Medulla oblongata (tissue), 1 donor: ENCODE data around the gene IL17C.
"Not testable (repeated sequence)": the region's sequence is repeated elsewhere in the genome, so short reads cannot be mapped to it uniquely, and the experiment has no call there.

ENCODE experiments used
- DNase-seq: peaks from one replicate; pipeline ENCODE4 v3.0.0-alpha.2; 2015; ENCODE audit errors: extremely low spot score

Gene IL17C

DNA sequence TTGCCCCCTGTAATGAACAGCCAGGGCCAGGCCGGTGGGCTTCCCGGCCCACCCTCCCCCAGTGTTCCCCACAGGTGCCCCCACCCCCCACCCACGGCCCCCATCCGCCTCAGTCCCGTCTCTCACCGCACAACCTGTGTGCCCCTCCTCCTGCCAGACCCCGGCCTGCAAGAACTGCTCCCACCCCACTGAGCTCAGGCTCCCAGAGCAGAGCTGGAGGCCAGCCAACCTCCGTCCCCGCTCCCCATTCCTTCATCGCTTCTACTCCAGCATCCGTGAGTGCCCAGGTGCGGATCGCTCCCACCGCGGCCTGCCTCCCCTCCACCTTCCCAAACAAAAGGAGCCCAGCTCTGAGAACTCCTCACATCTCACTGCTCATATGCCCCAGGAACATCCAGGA, 20.3 kb downstream of the IL17C start:
- no peak for DNase-seq

- DNase-seq, result no peak
Measured at GRCh38 chr16:88659160-88659559, 20.8 kb downstream of the IL17C start.

GRCh38 chr16:88661468-88661867, 23.1 kb downstream of the IL17C start:
- DNase-seq, result no peak

DNA sequence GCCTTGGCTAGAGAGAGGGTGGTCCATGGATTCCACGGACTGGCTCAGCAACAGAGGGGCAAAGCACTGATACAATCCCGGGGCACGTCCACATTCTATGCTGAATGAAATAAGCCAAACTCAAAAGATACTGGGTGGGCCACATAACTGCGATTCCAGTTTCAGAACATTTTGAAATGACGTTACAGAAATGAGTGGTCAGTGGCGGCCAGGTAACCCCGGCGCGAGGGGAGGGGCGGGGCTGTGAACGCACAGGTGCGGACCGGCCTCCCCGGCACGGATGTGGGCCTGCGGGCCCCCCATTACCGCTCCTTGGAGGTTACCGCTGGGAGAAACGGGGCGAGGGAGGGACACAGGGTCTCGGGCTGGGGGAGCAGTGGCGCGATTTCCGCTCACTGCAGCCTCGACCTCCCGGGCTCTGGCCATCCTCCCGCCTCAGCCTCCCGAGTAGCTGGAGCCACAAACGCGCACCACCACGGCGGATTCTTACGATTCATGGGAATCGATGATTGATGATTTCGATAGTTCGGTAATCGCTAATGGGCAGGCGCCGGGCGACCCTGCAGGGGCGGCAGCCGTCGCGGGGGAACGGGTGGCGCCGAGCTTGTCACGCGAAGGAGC, 24.0 kb downstream of the IL17C start:
- no peak for DNase-seq

- peak; percentile 98 for DNase-seq
Measured at GRCh38 chr16:88662843-88663606, 24.7 kb downstream of the IL17C start, which contains the start of gene MVD. Gene MVD (minus strand): TSS chr16:88663091. CDS start chr16:88663080, 11 bp downstream.

DNA sequence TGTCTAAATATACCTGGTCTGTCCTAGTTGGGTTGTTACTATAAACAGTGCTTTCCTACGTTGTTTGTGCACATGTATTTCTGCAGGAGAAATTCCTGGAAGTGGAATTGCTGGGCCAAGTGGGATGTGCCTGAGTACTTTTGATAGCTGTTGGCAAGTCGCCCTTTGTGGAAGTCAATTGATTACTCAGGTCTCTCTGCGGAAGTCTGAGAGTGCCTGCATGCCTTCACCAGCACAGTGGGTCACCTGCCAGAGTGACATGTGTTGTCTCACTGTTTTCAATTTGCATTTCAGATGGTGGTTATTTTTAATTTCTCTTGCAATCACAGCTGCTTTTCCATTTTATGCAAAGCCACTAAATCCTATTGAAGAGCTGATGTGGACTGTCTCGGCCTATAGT, 26.8 kb downstream of the IL17C start:
- no peak for DNase-seq

DNA sequence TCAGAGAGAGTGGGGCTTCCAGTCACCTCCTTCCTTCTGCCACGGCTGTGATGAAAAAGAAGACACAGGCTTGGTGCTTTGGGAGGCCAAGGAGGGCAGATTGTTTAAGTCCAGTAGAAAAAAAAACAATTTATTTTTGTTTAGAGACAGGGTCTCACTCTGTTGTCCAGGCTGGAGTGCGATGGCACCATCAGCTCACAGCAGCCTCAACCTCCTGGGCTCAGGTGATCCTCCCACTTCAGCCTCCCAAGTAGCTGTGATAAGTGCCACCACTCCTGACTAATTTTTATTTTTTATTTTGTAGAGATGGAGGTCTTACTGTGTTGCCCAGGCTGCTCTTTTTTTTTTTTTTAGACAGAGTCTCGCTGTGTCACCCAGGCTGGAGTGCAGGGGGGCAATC, 27.2 kb downstream of the IL17C start:
- DNase-seq, result no peak

GRCh38 chr16:88667461-88667860, 29.1 kb downstream of the IL17C start:
- DNase-seq, result no peak

- not testable (repeated sequence) for DNase-seq
Measured at GRCh38 chr16:88669493-88669892, 31.1 kb downstream of the IL17C start.

- no peak for DNase-seq
Measured at GRCh38 chr16:88669980-88670379, 31.6 kb downstream of the IL17C start.

- DNase-seq, result no peak
Measured at GRCh38 chr16:88671806-88672205, 33.4 kb downstream of the IL17C start.

DNA sequence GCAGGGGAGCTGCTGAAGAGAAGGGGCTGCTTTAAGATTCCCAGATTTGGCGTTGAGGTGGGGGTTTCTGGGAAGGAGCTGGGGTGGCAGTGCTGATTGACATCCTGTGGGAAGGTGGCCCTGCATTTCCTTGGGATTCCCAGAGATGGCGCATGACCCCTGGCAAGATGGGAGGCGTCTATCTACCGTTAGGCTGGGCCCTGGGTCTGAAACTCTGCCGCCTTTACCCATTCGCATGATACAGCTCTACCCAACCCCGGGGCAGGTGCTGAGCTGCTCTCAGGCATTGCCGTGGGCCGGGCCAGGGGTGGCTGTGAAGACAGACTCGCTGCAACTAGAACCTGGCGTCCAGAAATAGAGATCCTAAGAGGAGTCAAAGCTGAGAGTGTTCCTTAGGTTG, 34.4 kb downstream of the IL17C start:
- no peak for DNase-seq

GRCh38 chr16:88673716-88674379, 35.5 kb downstream of the IL17C start:
- no peak for DNase-seq

DNA sequence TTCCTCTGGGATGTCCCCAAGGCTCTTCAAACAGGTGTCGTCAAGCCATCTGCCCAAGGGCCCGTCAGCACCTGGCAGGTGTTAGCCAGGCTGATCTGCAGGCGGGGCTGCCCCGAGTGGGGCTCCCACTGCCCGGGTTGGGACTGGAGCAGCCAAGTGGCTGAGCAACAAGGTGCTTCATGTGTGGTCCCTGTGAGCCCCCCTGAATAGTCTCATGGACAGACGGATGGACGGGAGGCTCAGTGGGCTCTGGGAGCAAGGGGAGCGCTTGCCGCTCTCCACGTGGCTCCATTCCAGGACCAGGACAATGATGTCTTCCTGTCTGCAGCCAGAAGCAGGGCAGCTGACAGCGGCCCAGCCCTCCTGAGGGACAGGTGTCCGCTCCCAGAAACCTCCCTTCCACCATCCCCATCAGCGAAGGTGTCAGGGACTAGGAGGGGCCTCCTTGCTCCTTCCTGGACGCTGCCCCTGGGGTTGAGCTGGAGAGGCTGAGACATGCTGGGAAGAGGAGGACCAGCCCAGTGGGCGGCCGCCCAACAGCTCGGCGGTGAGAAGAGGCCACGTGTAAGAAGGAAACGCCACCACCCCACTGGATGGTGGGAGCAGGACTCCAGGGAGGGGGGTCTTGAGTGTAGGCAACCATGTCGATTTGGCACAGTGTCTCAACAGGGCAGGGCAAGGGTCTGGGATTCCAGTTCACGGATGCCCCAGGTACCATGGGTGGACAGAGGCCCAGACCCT, 38.3 kb downstream of the IL17C start:
- DNase-seq, result no peak

GRCh38 chr16:88677721-88678120, 39.3 kb downstream of the IL17C start:
- no peak for DNase-seq

DNA sequence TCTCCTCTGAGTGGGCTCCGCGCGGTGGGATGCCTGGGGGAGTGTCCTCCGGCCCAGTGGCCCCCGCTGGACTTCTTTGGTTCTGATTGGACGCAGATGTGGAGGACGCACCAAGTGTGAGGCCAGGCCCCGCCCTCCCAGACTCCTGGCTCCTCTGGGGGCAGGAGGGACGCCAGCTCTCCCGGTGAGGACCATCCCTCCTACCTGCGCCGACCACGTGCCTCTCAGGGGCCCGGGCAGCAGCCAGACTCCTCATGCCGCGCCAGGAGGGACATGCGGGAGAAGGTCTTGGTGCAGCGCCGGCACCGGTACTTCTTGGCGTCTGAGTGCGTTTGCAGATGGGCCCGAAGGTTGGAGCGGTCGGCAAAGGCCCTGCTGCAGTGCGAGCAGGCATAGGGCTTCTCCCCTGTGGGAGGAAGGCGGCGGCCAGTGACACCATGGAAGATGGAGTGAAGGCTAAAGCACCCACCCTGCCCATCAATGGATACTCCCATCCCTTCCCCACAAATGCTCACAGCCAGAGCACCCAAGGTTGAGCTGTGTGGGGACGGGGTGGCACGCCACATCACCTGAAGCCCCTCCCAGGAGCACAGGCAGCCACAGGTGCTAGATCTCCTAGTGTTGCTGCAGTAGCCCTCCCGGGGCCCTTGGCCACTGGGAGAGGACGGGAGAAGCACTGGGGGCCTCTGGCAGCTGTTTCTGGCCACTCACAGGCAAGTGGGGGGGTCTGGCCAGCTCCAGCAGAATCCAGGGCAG, 40.0 kb downstream of the IL17C start:
- DNase-seq, result no peak

GRCh38 chr16:88680554-88681083, 42.2 kb downstream of the IL17C start:
- no peak for DNase-seq

DNA sequence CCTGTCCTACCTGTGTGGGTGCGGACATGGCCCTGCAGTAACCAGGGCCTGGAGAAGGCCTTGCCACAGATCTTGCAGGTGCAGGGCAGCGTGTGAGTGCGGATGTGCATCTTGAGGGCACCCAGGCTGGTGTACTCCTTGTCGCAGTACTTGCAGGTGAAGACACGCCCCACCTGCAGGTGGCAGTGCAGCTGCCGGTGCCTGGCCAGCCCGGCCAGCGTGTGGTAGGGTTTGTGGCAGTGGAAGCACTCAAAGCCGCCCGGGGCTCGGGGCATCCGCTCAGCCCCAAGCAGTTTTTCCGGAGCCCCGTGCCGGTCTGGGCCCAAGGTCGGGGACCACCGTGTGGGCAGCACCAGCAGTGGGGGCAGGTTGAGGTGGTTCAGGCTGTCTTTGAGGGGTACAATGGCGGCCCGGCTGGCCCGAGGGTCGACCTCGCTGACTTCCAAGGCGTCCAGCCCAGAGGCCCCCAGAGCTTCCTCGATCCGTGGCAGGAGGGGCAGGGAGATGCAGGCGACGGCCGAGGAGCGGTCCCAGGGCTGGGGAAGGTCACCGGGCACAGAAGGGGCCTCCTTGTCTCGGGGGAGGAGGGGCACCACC, 42.8 kb downstream of the IL17C start:
- DNase-seq, result no peak

- DNase-seq, result peak; percentile 84
Measured at GRCh38 chr16:88681709-88682451, 43.5 kb downstream of the IL17C start.

GRCh38 chr16:88684569-88685155, 46.3 kb downstream of the IL17C start:
- no peak for DNase-seq
